GM19025 (cell line): ENCODE measurements around the gene CELF3.
"Not testable (repeated sequence)": the region's sequence is repeated elsewhere in the genome, so short reads cannot be mapped to it uniquely, and the experiment has no call there.

ENCODE experiments used
- ATAC-seq: cut with Tn5 transposase; IDR thresholded peaks from one replicate; pipeline ENCODE4 v1.9.1; 2021; ENCODE audit warnings: mild to moderate bottlenecking, low read depth, moderate library complexity; ENCODE audit not compliant: unreplicated experiment

The CELF3 gene

GRCh38 chr1:151716771-151717631 is at the start of gene CELF3:
CELF3 (minus strand) TSS chr1:151716803; CDS start chr1:151716020, 783 bp downstream.
- ATAC-seq, result no peak

- ATAC-seq, result no peak
These were observed 47.4 kb upstream of the CELF3 start for GRCh38 chr1:151763990-151764389.

- peak; percentile 94 for ATAC-seq
These were observed 46.6 kb upstream of the CELF3 start, which contains the start of gene MRPL9 for GRCh38 chr1:151762941-151763921. MRPL9 (minus strand) TSS chr1:151763496; CDS start chr1:151763479, 17 bp downstream.

GRCh38 chr1:151760597-151761385 is 44.2 kb upstream of the CELF3 start:
- ATAC-seq, result no peak

DNA sequence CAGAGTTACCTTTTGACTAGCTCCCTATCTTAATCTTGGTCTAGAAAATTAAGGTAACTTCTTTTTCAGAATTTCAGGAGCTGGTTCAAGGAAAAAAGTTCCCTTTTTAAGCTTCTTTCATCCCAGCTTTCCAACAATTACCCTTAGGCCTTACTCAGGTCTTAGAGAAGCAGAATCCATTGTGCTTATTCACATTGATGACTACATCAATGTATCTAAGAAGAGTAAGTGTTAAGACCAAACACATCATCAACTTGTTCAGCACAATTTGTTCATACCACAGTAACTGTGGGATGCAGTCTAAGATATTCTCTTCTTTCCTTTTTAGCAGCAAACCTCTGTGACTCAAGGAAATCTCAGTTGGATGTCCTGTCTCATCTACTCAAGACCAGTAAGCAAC is 42.6 kb upstream of the CELF3 start:
- no peak for ATAC-seq

DNA sequence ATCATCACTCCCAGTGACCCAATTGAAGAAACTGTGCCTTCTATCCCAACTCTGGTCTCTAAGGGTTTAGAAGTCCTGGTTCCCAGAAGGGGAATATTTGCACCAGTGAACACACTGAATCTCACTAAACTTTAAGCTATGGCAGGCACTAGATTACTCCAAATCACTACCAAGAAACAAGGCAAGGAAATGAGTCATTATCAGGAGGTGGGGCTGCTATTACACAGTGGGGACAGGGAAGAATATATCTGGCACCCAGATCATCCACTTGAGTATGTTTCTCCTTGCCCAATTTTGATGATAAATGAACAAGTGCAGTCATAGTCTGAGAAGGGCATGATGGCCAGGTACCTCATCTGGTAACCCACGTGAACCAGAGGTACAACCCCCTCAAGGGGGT is 39.7 kb upstream of the CELF3 start:
- no peak for ATAC-seq

- no peak for ATAC-seq
These were observed 24.9 kb upstream of the CELF3 start for GRCh38 chr1:151741516-151741915.

- ATAC-seq, result no peak
These were observed 23.2 kb upstream of the CELF3 start for GRCh38 chr1:151739590-151740355.

DNA sequence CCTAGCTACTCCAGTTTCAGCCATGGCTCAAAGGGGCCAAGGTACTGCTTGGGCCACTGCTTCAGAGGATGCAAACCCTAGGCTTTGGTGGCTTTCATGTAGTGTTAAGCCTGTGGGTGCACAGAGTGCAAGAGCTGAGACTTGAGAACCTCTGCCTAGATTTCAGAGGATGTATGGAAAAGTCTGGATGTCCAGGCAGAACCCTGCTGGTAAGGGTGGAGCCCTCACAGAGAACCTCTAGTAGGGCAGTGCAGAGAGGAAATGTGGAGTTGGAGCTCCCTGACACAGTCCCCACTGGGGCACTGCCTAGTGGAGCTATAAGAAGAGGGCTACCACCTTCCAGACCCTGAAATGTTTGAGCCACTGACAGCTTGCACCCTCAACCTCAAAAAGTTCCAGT is 20.9 kb upstream of the CELF3 start:
- ATAC-seq, result no peak

GRCh38 chr1:151737026-151737425 is 20.4 kb upstream of the CELF3 start:
- ATAC-seq, result no peak

DNA sequence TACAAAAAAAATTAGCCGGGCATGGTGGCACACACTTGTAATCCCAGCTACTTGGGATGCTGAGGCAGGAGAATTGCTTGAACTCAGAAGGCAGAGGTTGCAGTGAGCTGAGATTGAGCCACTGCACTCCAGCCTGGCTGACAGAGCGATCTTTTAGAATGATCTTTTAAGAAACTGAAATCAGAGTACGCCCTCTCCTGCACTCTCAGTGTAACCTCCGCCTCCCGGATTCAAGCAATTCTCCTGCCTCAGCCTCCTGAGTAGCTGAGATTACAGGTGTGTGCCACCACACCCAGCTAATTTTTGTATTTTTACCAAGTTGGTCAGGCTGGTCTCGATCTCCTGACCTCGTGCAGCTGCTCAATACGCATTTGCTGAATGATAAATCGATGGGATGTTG is 17.4 kb upstream of the CELF3 start:
- ATAC-seq, result not testable (repeated sequence)

DNA sequence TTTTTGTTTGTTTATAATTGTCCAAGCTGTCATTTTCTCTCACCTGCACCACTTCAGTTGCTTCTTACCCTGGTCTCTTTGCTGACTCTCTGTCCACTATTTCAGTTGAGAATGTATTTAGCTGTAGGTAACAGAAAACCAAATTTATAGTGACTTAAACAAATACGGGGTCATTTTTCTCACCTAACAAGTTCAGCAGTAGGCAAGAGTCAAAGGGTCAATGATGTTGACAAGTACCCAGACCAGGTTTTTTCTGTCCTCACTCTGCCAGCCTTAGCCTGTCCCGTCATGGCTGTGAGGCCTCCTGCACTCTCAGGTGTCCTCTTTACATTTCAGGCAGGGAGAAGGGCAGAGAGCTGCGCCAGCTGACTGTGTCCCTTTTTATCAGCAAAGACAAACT is 16.5 kb upstream of the CELF3 start:
- ATAC-seq, result no peak

DNA sequence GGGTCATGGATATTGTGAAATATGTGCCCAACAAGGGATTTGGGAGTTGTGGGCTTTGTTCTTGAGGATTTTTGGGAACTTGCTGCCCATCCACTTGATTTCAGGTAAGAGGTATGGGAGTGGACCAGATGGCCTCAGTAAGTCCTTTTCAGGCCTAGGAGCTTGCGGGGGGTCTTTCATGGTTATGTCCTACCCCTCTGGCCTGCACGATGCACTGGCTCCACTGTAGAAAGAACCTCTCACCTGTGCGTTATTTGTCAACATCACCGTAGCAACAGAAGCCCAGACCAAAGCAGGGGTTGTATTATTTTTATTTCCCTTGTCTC is 13.3 kb upstream of the CELF3 start:
- ATAC-seq, result no peak

- no peak for ATAC-seq
These were observed 12.8 kb upstream of the CELF3 start for GRCh38 chr1:151729157-151729965.

DNA sequence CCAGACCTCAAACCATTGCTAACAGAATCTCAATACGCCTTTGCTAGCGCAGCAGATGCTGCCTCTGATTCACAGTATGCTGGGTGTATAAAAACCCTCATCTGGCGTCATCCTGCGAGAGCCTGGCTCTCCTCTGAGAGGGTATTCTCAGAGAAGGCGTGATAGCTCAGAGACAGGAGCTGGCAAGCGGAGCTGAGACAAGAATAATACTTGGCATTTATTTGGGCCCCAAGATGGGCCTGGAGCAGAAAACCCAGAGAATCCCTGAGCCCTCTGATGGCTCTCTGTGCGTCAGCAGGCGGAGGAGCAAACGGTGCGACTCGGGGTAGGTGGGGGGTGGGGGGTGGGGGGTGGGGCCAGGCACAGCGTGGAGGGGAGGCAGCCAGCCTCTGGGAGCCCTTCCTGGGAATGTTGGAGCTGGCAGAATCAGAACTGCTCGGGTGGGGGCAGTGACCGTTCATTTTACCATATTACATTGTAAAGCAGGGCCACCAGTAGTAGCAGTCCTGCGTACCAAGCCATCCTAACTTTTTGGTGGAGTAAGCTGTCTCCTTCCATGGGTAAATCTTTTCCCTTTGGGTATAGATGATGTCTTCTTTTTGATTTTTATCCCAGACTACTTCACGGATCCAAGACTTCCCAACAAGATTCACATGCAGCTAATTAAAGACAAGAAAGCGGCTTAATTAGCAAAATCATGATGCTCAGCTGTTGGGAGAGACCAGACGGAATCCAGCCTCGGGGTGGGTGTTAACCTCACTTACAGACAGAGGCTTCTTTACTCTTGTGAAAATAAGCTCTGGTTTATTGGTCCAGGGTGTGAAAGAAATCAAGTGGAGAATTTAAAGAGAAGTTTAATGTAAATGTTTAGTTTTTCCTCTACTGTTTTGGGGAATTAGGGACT is 11.8 kb upstream of the CELF3 start:
- ATAC-seq, result no peak

GRCh38 chr1:151723726-151724370 is 7.2 kb upstream of the CELF3 start:
- no peak for ATAC-seq

GRCh38 chr1:151721788-151722510 is 5.3 kb upstream of the CELF3 start:
- ATAC-seq, result no peak
